Gastroesophageal sphincter (tissue), 3 donors: ENCODE measurements around the gene NKX2-8.

Experiments used
- CTCF ChIP-seq, 4 experiments: fragments of 200-600 bp in 2 of 4; fragments of 450-650 bp in 2 of 4; sonication (generic) in 1 of 4; IDR thresholded peaks; one replicate each; pipeline ENCODE4 v1.5.1; 2017 to 2019; ENCODE audit warnings: antibody characterized with exemption in 4 of 4, mild to moderate bottlenecking in 2 of 4, moderate library complexity in 2 of 4
- POLR2AphosphoS5 ChIP-seq: sonication (generic); formaldehyde crosslinking; IDR thresholded peaks from one replicate; pipeline ENCODE4 v1.6.1; 2017; ENCODE audit warnings: antibody characterized with exemption

GRCh38 chr14:36588119-36588518, 5.7 kb upstream of the NKX2-8 start:
- TF ChIP-seq CTCF (IDR thresholded peaks at IDR 0.05) (no peak), POLR2AphosphoS5 (no peak)
